ENCODE data around the gene HYOU1. TPM values are rescaled to one million over a fixed set of nuclear protein-coding genes. Genes with fewer than 3 reads are reported as not detected.
A peak's percentile ranks its signal among the peaks of the same experiment; 100 is the strongest.

Gene HYOU1
- total and polyA plus RNA-seq, 2 experiments from 2014 or later, result 48.2 to 229 TPM

DNA sequence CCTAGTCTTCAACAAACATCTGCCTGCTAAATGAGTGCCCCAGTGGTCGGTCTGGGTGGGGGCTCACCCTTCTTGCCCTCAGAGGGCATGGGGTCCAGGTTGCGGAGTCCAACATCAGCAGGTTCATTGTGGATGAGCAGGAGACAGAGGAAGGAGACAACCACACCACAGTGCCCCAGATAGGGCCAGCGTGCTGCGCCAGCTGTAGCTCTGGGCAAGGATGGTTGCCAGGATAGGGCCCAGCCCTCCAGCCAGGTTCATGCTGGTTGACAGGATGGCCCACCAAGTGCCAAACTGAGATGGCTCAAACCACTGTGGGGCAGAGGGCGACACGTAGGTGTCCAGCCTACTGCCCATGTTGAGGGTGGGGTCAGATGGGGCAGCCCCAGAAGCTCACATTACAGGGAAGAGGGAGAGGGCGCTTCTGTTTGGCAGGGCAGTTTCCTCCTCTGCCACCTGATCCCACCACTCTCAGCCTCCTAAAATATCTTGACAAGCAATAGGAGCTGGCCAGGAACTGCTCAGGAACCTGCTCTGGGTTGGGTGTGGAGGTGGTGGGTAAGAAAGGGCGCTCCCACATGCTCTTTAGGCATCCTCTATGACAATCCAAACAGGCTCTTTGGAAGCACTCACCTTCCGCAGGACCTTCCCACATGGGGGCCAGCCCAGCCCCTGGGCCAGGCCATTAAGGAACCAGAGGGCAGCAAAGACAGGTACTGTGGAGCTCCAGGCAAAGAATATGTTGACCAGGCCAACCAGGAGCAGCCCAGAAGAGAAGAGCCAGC, 29.3 kb downstream of the HYOU1 start:
- H3K4me1 ChIP-seq (ENCODE audit: insufficient read depth), result peaks cover 14% of the 10 kb centered on the region
- H3K79me2 ChIP-seq (replicated peaks; ENCODE audit: insufficient read depth), result peaks cover 8% of the 10 kb centered on the region
- H3K9me2 ChIP-seq (ENCODE audit: insufficient read depth), result no peaks in the 10 kb centered on the region
- Mint-ChIP-seq H3K27ac (peak overlapping the region; percentile 31; the same call in 1 of the 2 replicates), H3K9me3 (no peaks in the 10 kb centered on the region; the same call in 2 of the 3 replicates), H3K4me1 (peaks cover 31% of the 10 kb centered on the region), H3K27me3 (ENCODE audit: insufficient read depth, low read depth, poor library complexity) (peaks cover 25% of the 10 kb centered on the region), H3K4me3 (peak overlapping the region; percentile 19; the same call in 1 of the 3 replicates), H3K36me3 (ENCODE audit: low read depth) (peaks cover 54% of the 10 kb centered on the region)
- H4K20me1 ChIP-seq (replicated peaks; ENCODE audit: insufficient read depth), result peaks cover 15% of the 10 kb centered on the region
- H3K27me3 ChIP-seq (ENCODE audit: insufficient read depth), result no peaks in the 10 kb centered on the region
- no peak overlapping the region for H3K4me3 ChIP-seq
- no peak for DNase-seq (ENCODE audit: low spot score)
- H3K4me2 ChIP-seq, result no peak overlapping the region
- TF ChIP-seq CTCF (conservative IDR thresholded peaks at IDR 0.05; ENCODE audit: low read depth in 2 of 2) (no peak), POLR2AphosphoS5 (IDR thresholded peaks at IDR 0.05; ENCODE audit: low read depth) (no peak), CREB1 (CRISPR knock-in tag; IDR thresholded peaks at IDR 0.05; ENCODE audit: low read depth) (no peak), EZH2phosphoT487 (IDR thresholded peaks at IDR 0.05; ENCODE audit: unreplicated experiment) (no peak), STAT1 (IDR thresholded peaks at IDR 0.05; ENCODE audit: unreplicated experiment) (no peak), JUNB (IDR thresholded peaks at IDR 0.05; ENCODE audit: unreplicated experiment) (no peak), ZNF114 (CRISPR knock-in tag; IDR thresholded peaks at IDR 0.05) (no peak), NANOG (IDR thresholded peaks at IDR 0.05; ENCODE audit: borderline replicate concordance) (no peak), ZNF331 (CRISPR knock-in tag; IDR thresholded peaks at IDR 0.05; ENCODE audit: low read depth) (no peak), REST (IDR thresholded peaks at IDR 0.05; ENCODE audit: unreplicated experiment) (no peak), EZH2 (IDR thresholded peaks at IDR 0.05; ENCODE audit: low read depth, unreplicated experiment) (no peak)
- TF ChIP-seq, protein P1, sequence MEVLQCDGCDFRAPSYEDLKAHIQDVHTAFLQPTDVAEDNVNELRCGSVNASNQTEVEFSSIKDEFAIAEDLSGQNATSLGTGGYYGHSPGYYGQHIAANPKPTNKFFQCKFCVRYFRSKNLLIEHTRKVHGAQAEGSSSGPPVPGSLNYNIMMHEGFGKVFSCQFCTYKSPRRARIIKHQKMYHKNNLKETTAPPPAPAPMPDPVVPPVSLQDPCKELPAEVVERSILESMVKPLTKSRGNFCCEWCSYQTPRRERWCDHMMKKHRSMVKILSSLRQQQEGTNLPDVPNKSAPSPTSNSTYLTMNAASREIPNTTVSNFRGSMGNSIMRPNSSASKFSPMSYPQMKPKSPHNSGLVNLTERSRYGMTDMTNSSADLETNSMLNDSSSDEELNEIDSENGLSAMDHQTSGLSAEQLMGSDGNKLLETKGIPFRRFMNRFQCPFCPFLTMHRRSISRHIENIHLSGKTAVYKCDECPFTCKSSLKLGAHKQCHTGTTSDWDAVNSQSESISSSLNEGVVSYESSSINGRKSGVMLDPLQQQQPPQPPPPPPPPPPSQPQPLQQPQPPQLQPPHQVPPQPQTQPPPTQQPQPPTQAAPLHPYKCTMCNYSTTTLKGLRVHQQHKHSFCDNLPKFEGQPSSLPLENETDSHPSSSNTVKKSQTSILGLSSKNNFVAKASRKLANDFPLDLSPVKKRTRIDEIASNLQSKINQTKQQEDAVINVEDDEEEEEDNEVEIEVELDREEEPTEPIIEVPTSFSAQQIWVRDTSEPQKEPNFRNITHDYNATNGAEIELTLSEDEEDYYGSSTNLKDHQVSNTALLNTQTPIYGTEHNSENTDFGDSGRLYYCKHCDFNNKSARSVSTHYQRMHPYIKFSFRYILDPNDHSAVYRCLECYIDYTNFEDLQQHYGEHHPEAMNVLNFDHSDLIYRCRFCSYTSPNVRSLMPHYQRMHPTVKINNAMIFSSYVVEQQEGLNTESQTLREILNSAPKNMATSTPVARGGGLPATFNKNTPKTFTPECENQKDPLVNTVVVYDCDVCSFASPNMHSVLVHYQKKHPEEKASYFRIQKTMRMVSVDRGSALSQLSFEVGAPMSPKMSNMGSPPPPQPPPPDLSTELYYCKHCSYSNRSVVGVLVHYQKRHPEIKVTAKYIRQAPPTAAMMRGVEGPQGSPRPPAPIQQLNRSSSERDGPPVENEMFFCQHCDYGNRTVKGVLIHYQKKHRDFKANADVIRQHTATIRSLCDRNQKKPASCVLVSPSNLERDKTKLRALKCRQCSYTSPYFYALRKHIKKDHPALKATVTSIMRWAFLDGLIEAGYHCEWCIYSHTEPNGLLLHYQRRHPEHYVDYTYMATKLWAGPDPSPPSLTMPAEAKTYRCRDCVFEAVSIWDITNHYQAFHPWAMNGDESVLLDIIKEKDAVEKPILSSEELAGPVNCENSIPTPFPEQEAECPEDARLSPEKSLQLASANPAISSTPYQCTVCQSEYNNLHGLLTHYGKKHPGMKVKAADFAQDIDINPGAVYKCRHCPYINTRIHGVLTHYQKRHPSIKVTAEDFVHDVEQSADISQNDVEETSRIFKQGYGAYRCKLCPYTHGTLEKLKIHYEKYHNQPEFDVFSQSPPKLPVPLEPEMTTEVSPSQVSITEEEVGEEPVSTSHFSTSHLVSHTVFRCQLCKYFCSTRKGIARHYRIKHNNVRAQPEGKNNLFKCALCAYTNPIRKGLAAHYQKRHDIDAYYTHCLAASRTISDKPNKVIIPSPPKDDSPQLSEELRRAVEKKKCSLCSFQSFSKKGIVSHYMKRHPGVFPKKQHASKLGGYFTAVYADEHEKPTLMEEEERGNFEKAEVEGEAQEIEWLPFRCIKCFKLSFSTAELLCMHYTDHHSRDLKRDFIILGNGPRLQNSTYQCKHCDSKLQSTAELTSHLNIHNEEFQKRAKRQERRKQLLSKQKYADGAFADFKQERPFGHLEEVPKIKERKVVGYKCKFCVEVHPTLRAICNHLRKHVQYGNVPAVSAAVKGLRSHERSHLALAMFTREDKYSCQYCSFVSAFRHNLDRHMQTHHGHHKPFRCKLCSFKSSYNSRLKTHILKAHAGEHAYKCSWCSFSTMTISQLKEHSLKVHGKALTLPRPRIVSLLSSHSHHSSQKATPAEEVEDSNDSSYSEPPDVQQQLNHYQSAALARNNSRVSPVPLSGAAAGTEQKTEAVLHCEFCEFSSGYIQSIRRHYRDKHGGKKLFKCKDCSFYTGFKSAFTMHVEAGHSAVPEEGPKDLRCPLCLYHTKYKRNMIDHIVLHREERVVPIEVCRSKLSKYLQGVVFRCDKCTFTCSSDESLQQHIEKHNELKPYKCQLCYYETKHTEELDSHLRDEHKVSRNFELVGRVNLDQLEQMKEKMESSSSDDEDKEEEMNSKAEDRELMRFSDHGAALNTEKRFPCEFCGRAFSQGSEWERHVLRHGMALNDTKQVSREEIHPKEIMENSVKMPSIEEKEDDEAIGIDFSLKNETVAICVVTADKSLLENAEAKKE (CRISPR knock-in tag; IDR thresholded peaks at IDR 0.05), result no peak
- TF ChIP-seq, protein P2, sequence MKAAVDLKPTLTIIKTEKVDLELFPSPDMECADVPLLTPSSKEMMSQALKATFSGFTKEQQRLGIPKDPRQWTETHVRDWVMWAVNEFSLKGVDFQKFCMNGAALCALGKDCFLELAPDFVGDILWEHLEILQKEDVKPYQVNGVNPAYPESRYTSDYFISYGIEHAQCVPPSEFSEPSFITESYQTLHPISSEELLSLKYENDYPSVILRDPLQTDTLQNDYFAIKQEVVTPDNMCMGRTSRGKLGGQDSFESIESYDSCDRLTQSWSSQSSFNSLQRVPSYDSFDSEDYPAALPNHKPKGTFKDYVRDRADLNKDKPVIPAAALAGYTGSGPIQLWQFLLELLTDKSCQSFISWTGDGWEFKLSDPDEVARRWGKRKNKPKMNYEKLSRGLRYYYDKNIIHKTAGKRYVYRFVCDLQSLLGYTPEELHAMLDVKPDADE (IDR thresholded peaks at IDR 0.05), result no peak
- no peak overlapping the region for H2AFZ ChIP-seq
- ATAC-seq, result no peak
- H3K36me3 ChIP-seq (ENCODE audit: insufficient read depth), result peaks cover 15% of the 10 kb centered on the region
- H3K27ac ChIP-seq (ENCODE audit: low read depth), result no peak overlapping the region
- peaks cover 38% of the 10 kb centered on the region for H3F3A ChIP-seq (replicated peaks; ENCODE audit: low read depth)
